Measurements from ENCODE around the gene CPSF6. TPM values are rescaled to one million over a fixed set of nuclear protein-coding genes. Genes with fewer than 3 reads are reported as not detected.
A peak's percentile ranks its signal among the peaks of the same experiment; 100 is the strongest.

The CPSF6 gene
- total RNA-seq, 1 experiment from 2014 or later: 77.9 TPM

DNA sequence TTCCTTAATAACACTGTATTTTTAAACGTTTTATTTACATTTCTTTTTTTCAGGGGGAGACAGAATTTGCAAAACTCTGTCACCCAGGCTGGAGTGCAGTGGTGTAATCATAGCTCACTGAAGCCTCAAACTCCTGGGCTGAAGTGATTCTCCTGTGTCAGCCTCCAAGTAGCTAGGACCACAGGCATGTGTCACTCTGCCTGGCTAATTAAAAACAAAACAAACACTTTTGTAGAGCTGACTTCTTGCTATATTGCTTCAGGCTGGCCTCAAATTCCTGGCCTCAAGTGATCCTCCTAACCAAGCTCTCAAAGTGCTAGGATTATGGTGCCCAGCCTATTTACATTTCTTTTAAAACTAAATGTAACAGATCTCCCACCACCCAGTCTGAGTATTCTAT lies 12.7 kb downstream of the CPSF6 start:
- intact Hi-C loops (cut with micrococcal nuclease; ENCODE audit: unreplicated experiment): loop anchor here (5.0 kb wide), 1 partner anchor 390 kb away; no protein-coding TSS in a partner anchor
- Histone ChIP-seq H3K27me3 (ENCODE audit: insufficient read depth, low read depth) (no peaks in the 10 kb centered on the region), H3K4me2 (no peak overlapping the region), H3K36me3 (ENCODE audit: low read depth) (peaks cover 19% of the 10 kb centered on the region), H3F3A (ENCODE audit: insufficient read depth, low read depth) (peaks cover 16% of the 10 kb centered on the region; the same call in 1 of the 2 replicates), H3K27ac (0 out of 2 replicates have a peak overlapping the region, but pooled peaks have one; percentile 17), H3K4me1 (replicated peaks; ENCODE audit: insufficient read depth) (no peaks in the 10 kb centered on the region), H3K4me3 (no peak overlapping the region), H3K79me2 (ENCODE audit: low read depth) (peaks cover 80% of the 10 kb centered on the region), H4K20me1 (ENCODE audit: insufficient read depth) (peaks cover 52% of the 10 kb centered on the region), H2AFZ (no peak overlapping the region), H3K9me2 (ENCODE audit: insufficient read depth) (no peaks in the 10 kb centered on the region), H3K9me3 (ENCODE audit: insufficient read depth, low read depth) (no peaks in the 10 kb centered on the region)
- TF ChIP-seq, protein P1, sequence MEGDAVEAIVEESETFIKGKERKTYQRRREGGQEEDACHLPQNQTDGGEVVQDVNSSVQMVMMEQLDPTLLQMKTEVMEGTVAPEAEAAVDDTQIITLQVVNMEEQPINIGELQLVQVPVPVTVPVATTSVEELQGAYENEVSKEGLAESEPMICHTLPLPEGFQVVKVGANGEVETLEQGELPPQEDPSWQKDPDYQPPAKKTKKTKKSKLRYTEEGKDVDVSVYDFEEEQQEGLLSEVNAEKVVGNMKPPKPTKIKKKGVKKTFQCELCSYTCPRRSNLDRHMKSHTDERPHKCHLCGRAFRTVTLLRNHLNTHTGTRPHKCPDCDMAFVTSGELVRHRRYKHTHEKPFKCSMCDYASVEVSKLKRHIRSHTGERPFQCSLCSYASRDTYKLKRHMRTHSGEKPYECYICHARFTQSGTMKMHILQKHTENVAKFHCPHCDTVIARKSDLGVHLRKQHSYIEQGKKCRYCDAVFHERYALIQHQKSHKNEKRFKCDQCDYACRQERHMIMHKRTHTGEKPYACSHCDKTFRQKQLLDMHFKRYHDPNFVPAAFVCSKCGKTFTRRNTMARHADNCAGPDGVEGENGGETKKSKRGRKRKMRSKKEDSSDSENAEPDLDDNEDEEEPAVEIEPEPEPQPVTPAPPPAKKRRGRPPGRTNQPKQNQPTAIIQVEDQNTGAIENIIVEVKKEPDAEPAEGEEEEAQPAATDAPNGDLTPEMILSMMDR (conservative IDR thresholded peaks at IDR 0.05): no peak
- no peak for TF ChIP-seq EZH2 (IDR thresholded peaks at IDR 0.05; ENCODE audit: low read depth)
- ChIA-PET POLR2A (ENCODE audit: unreplicated experiment) (interaction anchor here (0.6 to 0.7 kb wide), 2 partner anchors 10 to 80 kb away, joined by 3 read pairs; no protein-coding TSS in a partner anchor), CTCF (no interaction called here)
- no TSS peak for BruUV-seq (replicated peaks)
- DNase-seq: no peak

DNA sequence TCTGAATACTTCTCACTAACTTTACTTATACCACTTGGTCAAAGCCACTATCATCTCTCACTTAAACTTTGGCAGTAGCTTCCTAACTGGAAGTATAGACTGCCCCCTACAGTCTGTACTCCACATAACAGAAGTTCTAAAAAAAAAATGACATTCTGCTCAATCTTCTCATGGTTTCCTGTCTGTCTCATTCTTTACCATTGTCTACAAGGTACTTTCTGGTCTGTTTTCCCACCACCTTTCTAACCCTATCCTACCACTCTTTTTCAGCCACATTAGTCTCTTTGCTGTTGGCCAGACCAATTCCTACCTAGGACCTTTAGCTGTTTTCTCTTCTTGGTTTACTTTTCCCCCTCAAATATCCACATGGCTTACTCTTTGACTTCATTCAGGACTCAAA lies 14.7 kb downstream of the CPSF6 start:
- H3K36me3 ChIP-seq (ENCODE audit: low read depth): peaks cover 36% of the 10 kb centered on the region
- intact Hi-C loops (cut with micrococcal nuclease; ENCODE audit: unreplicated experiment): loop anchor here (1.0 to 5.0 kb wide), 2 partner anchors 100 to 392 kb away; no protein-coding TSS in a partner anchor
- H3K9me2 ChIP-seq (ENCODE audit: insufficient read depth): no peaks in the 10 kb centered on the region
- no peaks in the 10 kb centered on the region for H3K9me3 ChIP-seq (ENCODE audit: insufficient read depth, low read depth)
- CTCF ChIA-PET: interaction anchor here (0.5 to 1.4 kb wide), 3 partner anchors 57 to 424 kb away, joined by 3 to 6 read pairs (median 4); no protein-coding TSS in a partner anchor
- H3K4me3 ChIP-seq: no peak overlapping the region
- BruUV-seq (replicated peaks): no TSS peak
- H3K27me3 ChIP-seq (ENCODE audit: insufficient read depth, low read depth): no peaks in the 10 kb centered on the region
- no peak overlapping the region for H2AFZ ChIP-seq
- POLR2A ChIA-PET (ENCODE audit: unreplicated experiment): no interaction called here
- H3K79me2 ChIP-seq (ENCODE audit: low read depth): peaks cover 61% of the 10 kb centered on the region
- no peaks in the 10 kb centered on the region for H3K4me1 ChIP-seq (replicated peaks; ENCODE audit: insufficient read depth)
- H3K4me2 ChIP-seq: no peak overlapping the region
- TF ChIP-seq EZH2 (IDR thresholded peaks at IDR 0.05; ENCODE audit: low read depth): no peak
- TF ChIP-seq, protein P1 (conservative IDR thresholded peaks at IDR 0.05): peak; percentile 81
- no peak overlapping the region for H3K27ac ChIP-seq
- H3F3A ChIP-seq (ENCODE audit: insufficient read depth, low read depth): peaks cover 16% of the 10 kb centered on the region; the same call in 1 of the 2 replicates
- peaks cover 39% of the 10 kb centered on the region for H4K20me1 ChIP-seq (ENCODE audit: insufficient read depth)
- peak in 1 of 2 experiments; percentile 36 for DNase-seq

DNA sequence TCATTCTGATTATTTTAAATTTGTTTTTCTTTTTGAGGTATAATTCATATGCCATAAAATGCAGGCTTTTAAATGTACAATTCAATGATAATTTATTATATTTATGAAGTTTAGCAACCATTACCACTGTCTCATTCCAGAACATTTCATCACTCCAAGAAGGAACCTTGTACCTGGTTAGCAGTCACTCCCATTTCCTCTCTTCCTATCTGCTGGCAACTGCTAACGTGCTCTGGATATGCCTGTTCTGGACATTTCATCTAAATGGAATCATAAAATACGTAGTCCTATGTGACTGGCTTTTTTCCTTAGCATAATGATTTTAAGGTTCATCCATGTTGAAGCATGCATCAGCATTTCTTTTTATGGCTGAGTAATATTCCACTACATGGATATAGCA lies 15.5 kb downstream of the CPSF6 start:
- BruUV-seq (replicated peaks): no TSS peak
- Histone ChIP-seq H3K9me2 (ENCODE audit: insufficient read depth) (no peaks in the 10 kb centered on the region), H3K79me2 (ENCODE audit: low read depth) (peaks cover 54% of the 10 kb centered on the region), H3K4me3 (no peak overlapping the region), H3K36me3 (ENCODE audit: low read depth) (peaks cover 44% of the 10 kb centered on the region), H3K4me2 (no peak overlapping the region), H3F3A (ENCODE audit: insufficient read depth, low read depth) (peaks cover 16% of the 10 kb centered on the region; the same call in 1 of the 2 replicates), H4K20me1 (ENCODE audit: insufficient read depth) (peaks cover 33% of the 10 kb centered on the region), H3K27me3 (ENCODE audit: insufficient read depth, low read depth) (no peaks in the 10 kb centered on the region), H3K4me1 (replicated peaks; ENCODE audit: insufficient read depth) (no peaks in the 10 kb centered on the region), H3K9me3 (ENCODE audit: insufficient read depth, low read depth) (no peaks in the 10 kb centered on the region), H3K27ac (no peak overlapping the region), H2AFZ (no peak overlapping the region)
- no peak for TF ChIP-seq EZH2 (IDR thresholded peaks at IDR 0.05; ENCODE audit: low read depth)
- TF ChIP-seq, protein P1 (conservative IDR thresholded peaks at IDR 0.05): no peak
- ChIA-PET POLR2A (ENCODE audit: unreplicated experiment) (no interaction called here), CTCF (interaction anchor here (1.3 to 1.4 kb wide), 2 partner anchors 98 to 424 kb away, joined by 4 to 6 read pairs; no protein-coding TSS in a partner anchor)
- intact Hi-C loops (cut with micrococcal nuclease; ENCODE audit: unreplicated experiment): loop anchor here (1.0 to 5.0 kb wide), 2 partner anchors 101 to 393 kb away; no protein-coding TSS in a partner anchor
- DNase-seq: no peak
